GM11168 (cell line): ENCODE results near the gene CYP11A1.

ENCODE experiments used
- in situ Hi-C: fragments of 300-500 bp; cut with MboI; formaldehyde crosslinking; loops from one replicate; pipeline ENCODE4 v1.12.0; 2022; ENCODE audit warnings: low sequenced_read_pairs; ENCODE audit not compliant: unreplicated experiment

Gene CYP11A1

DNA sequence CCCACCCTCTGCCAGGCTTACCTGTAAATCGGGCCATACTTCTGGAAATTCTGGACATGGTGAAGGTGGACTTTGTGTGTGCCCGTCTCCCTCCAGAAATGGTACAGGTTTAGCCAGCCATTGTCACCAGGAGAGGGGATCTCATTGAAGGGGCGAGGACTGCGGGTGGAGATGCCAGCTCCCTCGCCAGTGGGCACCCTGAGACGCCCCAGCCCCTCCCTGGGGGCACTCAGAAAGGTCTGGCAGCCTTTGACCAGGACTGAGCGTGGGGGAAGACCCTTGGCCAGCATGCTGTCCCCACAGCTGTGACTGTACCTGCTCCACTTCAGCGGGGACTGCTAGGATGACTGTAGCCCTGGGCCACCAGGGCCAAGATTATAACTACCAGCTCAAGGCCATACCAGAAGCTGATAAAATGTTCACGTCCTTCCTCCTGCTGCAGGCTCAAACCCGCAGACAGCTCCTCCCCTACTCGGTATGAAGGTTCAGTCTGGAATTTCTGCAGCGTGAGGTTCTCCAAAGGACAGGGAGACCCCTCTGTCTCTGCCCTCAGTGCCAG, at the start of gene CYP11A1:
Gene CYP11A1 (minus strand): TSS at position 351 of the 559 bp plus-strand sequence. CDS start 61 bp downstream, at position 290.
- in situ Hi-C loops = loop anchor here (25.0 kb wide), 1 partner anchor 395 kb away; no protein-coding TSS in a partner anchor

DNA sequence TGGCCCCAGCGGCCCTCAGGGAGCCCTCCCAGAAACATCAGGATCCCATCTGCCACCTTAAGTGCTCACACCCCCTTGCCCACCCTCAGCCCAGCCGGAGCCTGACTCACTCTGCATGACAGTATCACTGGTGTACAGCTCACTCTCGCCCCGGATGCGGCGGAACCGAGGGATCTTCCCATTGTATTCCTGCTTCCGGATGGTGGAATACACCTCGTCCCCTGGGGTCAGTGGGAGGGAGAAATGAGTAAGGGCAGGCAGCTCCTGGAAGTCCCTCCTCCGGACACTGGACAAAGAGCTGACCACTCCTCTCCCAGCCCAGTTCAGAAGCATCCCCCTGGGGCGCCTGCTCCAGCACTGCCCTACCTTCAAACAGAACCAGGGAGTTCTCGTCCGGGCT, 49.8 kb upstream of the CYP11A1 start:
- in situ Hi-C loops = no loop called here

- in situ Hi-C loops = no loop called here
These were observed 48.8 kb upstream of the CYP11A1 start for GRCh38 chr15:74415966-74416916.

- in situ Hi-C loops = no loop called here
These were observed 47.3 kb upstream of the CYP11A1 start for GRCh38 chr15:74414603-74415338.

DNA sequence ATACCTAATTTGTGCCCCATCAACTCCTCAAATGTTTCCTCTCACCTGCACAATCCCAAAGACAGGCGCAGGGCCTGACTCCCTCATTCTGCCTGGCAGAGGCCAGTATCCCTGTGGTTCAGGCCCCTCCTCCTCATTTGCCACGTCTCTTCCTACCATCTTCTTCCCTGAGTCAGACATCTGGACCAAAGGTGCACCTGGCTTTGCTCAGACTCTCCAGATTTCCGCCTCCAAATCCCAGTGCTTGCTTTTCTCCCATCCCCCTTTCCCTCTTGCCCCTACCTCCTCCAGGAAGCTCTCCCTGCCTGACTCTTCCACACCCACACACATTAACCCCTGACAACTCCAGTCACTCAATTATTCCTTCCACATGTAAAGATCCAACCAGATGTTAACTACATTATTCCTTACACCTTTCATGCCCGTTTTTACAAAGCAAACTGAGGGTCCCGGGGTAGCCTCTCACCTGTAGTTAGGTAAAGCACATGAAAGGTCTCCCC, 46.7 kb upstream of the CYP11A1 start:
- in situ Hi-C loops = no loop called here

DNA sequence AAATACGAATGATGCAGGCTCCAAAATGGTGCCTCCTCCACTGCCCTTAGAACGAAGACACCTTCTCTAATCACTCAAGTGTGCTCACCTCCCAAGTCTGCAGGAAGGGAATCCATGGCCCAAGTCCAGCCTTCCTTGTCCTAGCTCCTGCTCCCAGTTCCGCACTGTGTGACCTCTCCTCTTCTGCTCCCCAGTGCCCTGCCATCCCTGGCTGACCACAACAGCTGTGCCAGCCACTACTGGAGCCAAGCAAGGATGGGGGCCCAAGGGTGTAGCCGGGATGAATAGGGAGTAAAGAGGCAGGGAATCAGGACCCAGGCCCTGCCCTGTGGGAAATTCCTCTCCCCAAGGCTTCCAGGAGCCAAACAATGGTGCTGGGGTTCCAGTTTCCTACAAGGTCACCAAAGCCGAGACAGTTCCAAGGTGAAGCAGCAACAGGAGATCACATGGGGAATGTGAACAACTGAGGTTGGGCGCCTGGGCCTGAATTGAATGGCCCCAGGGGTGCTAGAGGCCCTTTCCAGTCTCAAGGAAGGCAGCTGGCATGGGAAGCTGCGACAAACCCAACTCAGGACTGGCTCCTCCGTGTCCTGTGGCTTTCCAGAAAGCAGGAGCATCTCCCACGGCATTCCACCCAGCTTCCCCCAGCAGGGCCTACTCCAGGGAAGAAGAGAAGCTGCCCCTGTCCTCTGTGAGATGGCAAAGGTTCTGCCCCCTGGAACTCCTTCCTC, 46.1 kb upstream of the CYP11A1 start:
- in situ Hi-C loops = no loop called here

GRCh38 chr15:74412159-74412558, 44.7 kb upstream of the CYP11A1 start:
- in situ Hi-C loops = no loop called here

GRCh38 chr15:74411686-74412085, 44.2 kb upstream of the CYP11A1 start:
- in situ Hi-C loops = no loop called here

DNA sequence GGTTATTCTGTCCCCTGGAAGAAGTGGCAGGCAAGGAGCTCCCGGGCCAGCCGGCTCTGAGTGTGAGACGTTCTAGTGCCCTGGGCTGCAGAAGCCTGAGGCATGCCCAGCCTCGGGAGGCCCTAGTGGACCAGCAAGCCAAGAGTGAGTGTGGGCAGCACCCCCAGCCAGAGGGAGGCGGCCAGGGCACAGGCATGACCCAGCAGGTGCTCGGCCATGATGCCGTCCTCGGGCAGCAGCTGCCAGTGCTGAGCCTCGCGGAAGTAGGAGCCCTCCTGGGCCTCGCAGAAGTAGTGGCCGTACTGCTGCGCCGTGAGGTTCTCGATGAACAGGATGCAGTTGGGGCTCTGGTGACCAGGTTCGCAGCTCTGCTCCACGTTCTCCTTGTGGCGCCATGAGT, 43.1 kb upstream of the CYP11A1 start:
- in situ Hi-C loops = no loop called here

GRCh38 chr15:74409225-74409624, 41.8 kb upstream of the CYP11A1 start:
- in situ Hi-C loops = no loop called here

DNA sequence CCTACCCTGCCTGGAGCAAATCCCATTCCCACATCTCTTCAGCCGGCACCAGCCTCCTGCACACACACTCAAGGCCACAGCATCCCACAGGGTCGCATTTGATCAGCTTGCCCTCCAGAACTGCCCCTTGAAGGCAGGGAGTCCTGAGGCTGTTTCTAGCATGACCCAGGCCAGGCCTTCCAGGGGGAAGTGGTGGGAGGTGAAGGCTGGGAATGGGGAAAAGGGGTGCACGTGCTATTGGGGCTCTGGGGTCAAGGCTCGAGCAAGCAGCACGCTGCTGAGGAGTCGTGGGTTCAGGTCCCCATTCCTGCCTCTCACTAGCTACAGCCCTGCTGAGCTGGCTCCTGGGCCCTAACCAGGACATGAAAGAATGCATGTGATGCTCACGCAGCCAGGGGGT, 41.4 kb upstream of the CYP11A1 start:
- in situ Hi-C loops = no loop called here

- in situ Hi-C loops = no loop called here
These were observed 40.9 kb upstream of the CYP11A1 start for GRCh38 chr15:74408385-74408784.

GRCh38 chr15:74406992-74407705, 39.7 kb upstream of the CYP11A1 start:
- in situ Hi-C loops = no loop called here

GRCh38 chr15:74406517-74406916, 39.1 kb upstream of the CYP11A1 start:
- in situ Hi-C loops = no loop called here

GRCh38 chr15:74405823-74406222, 38.4 kb upstream of the CYP11A1 start:
- in situ Hi-C loops = no loop called here

DNA sequence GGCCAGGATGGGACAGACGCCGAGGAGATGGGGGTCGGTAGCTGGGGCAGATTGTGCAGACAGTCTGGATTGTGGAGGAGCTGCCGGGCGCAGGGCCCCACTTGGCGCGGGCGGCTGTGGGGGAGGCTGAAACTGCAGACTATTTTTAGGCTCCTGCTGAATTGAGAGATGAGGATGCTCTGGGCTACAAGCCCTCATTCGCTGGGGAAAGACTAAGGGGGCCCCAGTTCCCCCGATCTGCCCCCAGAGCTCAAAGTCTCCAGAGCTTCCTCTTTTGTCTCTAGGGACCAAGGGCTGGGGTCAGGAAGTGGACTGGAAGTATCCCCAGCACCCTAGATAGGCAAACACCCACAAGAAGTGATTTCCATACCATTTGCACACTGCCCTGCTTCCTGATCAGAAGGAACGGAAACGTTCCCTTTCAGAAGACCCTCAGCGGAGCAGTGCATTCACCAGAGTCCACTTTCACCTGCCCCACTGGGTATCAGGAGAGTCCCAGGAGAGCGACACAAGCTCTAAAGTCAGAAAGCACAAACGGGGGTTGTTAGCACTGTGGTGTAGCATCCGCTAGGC, 36.6 kb upstream of the CYP11A1 start:
- in situ Hi-C loops = no loop called here

DNA sequence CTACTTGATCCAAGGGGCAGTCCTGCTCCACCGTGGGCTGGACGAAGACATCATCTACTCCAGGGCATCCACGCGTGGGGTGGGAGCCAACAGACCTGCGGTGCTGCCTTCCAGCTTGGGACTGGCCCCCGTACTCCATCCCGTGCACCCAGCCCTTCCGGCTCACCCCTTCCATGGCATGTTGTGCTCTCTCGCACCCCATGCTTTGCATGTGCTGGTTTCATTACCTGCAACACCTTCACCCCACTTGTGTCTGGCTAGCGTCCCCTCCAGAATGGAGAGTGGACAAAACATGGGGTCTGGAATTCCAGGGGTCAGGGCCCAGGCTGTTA, 36.1 kb upstream of the CYP11A1 start:
- in situ Hi-C loops = no loop called here

GRCh38 chr15:74402873-74403587, 35.6 kb upstream of the CYP11A1 start:
- in situ Hi-C loops = no loop called here
